ENCODE data around the gene RPS3. TPM values are rescaled to one million over a fixed set of nuclear protein-coding genes. Genes with fewer than 3 reads are reported as not detected.

RPS3 gene
- total RNA-seq, 1 experiment from 2014 or later, result 4,109 TPM

DNA sequence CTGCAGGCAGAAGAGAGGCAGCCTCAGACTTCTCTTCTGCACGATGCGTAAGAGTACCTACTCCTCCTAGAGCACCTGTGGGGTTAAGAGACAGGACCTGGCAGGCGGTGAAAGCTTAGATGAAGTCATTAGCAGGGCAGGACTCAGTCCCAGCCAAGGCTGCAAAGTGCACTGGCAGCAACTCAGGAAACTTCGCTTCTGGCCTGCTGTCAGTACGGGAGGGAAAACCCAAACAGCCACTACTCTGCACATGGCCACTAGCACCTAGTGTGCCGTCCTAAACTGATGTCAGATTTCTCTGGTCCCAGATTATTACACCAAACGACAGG is 42.5 kb downstream of the RPS3 start (continued):
- TF ChIP-seq ZFX (IDR thresholded peaks at IDR 0.05) (no peak), ELF1 (IDR thresholded peaks at IDR 0.05; ENCODE audit: borderline replicate concordance, low read depth) (no peak), EZH2 (IDR thresholded peaks at IDR 0.05) (no peak), CEBPB (IDR thresholded peaks at IDR 0.05; ENCODE audit: low read depth) (no peak), REST (IDR thresholded peaks at IDR 0.05; ENCODE audit: low read depth) (no peak)

DNA sequence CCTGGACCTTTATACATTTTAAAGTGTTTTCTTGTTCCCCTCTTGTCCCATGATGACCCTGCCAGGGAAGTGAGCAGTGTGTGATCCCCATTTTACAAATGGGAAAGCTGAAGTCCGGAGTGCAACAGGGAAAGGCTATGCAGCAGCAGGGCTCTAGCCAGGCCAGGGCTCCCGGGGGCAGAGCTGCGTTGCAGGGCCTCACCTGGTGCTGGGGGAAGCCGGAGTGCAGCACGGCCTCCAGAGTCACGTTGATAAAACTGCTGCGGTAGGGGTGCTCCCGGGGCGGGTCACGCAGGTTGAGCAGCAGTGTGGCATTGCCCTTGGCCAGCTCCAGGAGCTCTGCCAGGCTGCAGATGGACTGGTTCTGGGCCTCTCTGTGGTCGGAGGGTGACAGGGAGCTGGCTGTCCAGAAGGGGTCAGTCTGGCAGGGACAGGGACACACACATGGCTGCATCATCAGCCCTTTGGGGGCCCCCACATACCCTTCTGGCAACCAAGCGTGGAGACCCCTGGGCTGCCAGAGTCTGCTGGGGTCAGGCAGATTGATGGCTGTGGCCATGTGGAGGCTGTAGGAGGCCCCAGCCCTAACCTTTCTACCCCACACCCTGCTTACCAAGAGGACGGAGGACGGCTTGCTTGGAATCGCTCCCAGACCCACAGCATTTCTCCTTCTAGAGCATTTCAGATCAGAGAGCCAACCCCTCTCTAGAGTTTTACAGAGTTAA is 43.0 kb downstream of the RPS3 start:
- Histone ChIP-seq H3K4me3 (replicated peaks in 1 of 2; ENCODE audit: low read depth in 1 of 2, low read length in 2 of 2) (no peak overlapping the region), H3K36me3 (ENCODE audit: control insufficient read depth in 1 of 2, insufficient read depth in 2 of 2, low read length in 2 of 2) (no peaks in the 10 kb centered on the region), H3K27me3 (ENCODE audit: insufficient read depth, low read length) (no peaks in the 10 kb centered on the region), H3K9ac (ENCODE audit: low read length) (no peak overlapping the region), H3K4me1 (ENCODE audit: control insufficient read depth in 1 of 2, insufficient read depth in 2 of 2, low read length in 2 of 2) (no peaks in the 10 kb centered on the region), H4K20me1 (ENCODE audit: insufficient read depth) (no peaks in the 10 kb centered on the region), H3K79me2 (ENCODE audit: insufficient read depth, low read length) (no peaks in the 10 kb centered on the region), H3K4me2 (ENCODE audit: low read length) (no peak overlapping the region), H3K27ac (ENCODE audit: low read depth, low read length) (no peak overlapping the region), H2AFZ (ENCODE audit: low read depth, low read length, poor library complexity, severe bottlenecking) (no peak overlapping the region), H3K9me2 (ENCODE audit: insufficient read depth) (no peaks in the 10 kb centered on the region), H3K9me3 (ENCODE audit: control insufficient read depth in 1 of 2, insufficient read depth in 1 of 2, low read depth in 1 of 2, low read length in 2 of 2) (no peaks in the 10 kb centered on the region)
- DNase-seq (ENCODE audit: low read depth, low spot score), result no peak
- POLR2A ChIA-PET, result no interaction called here
- no TSS peak for BruUV-seq (replicated peaks)
- intact Hi-C loops (cut with micrococcal nuclease), result loop anchor here (10.0 kb wide), 1 partner anchor 422 kb away; no protein-coding TSS in a partner anchor
- CTCF ChIA-PET, result interaction anchor here (1.6 kb wide), 1 partner anchor 89 kb away, joined by 3 read pairs; no protein-coding TSS in a partner anchor
- no peak for ATAC-seq
- RAD21 ChIA-PET (ENCODE audit: low non-redundant PET in 1 of 2, low total read pairs in 2 of 2, uncharacterized antibody in 2 of 2, unreplicated experiment in 2 of 2), result no interaction called here
- no peak for TF ChIP-seq POLR2AphosphoS5 (IDR thresholded peaks at IDR 0.05; ENCODE audit: low read depth, low read length)
- TF ChIP-seq TCF7L2 (IDR thresholded peaks at IDR 0.05; ENCODE audit: borderline replicate concordance, extremely low read depth, insufficient read depth, insufficient read length), result no peak
- no peak for TF ChIP-seq EZH2phosphoT487 (IDR thresholded peaks at IDR 0.05; ENCODE audit: borderline replicate concordance)
- TF ChIP-seq ATF3 (IDR thresholded peaks at IDR 0.05), result no peak
- no peak for TF ChIP-seq REST (IDR thresholded peaks at IDR 0.05; ENCODE audit: low read depth)
- TF ChIP-seq FOSL1 (IDR thresholded peaks at IDR 0.05; ENCODE audit: low read depth), result no peak
- no peak for TF ChIP-seq RAD21 (IDR thresholded peaks at IDR 0.05; ENCODE audit: low read depth)
- TF ChIP-seq EZH2 (IDR thresholded peaks at IDR 0.05), result no peak
- no peak for TF ChIP-seq CBX3 (IDR thresholded peaks at IDR 0.05; ENCODE audit: low read depth)
- TF ChIP-seq ZFX (IDR thresholded peaks at IDR 0.05), result no peak
- TF ChIP-seq, protein P1, sequence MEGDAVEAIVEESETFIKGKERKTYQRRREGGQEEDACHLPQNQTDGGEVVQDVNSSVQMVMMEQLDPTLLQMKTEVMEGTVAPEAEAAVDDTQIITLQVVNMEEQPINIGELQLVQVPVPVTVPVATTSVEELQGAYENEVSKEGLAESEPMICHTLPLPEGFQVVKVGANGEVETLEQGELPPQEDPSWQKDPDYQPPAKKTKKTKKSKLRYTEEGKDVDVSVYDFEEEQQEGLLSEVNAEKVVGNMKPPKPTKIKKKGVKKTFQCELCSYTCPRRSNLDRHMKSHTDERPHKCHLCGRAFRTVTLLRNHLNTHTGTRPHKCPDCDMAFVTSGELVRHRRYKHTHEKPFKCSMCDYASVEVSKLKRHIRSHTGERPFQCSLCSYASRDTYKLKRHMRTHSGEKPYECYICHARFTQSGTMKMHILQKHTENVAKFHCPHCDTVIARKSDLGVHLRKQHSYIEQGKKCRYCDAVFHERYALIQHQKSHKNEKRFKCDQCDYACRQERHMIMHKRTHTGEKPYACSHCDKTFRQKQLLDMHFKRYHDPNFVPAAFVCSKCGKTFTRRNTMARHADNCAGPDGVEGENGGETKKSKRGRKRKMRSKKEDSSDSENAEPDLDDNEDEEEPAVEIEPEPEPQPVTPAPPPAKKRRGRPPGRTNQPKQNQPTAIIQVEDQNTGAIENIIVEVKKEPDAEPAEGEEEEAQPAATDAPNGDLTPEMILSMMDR (IDR thresholded peaks at IDR 0.05 in 2 of 3, conservative IDR thresholded peaks at IDR 0.05 in 1 of 3; ENCODE audit: borderline replicate concordance in 1 of 3, insufficient read depth in 1 of 3, low read depth in 2 of 3, low read length in 2 of 3), result no peak
- TF ChIP-seq EGR1 (IDR thresholded peaks at IDR 0.05; ENCODE audit: low read depth), result no peak
- TF ChIP-seq SP1 (IDR thresholded peaks at IDR 0.05; ENCODE audit: low read depth), result no peak
- no peak for TF ChIP-seq ZNF274 (IDR thresholded peaks at IDR 0.05; ENCODE audit: low read depth, low read length)
